Inflammatory macrophage treated with lipopolysaccharide for 4 hours (primary cell): ENCODE results near the gene HOXA6.

Source experiments
- DNase-seq: peaks from one replicate; pipeline ENCODE4 v3.0.0-alpha.2; 2020

HOXA6 gene

DNA sequence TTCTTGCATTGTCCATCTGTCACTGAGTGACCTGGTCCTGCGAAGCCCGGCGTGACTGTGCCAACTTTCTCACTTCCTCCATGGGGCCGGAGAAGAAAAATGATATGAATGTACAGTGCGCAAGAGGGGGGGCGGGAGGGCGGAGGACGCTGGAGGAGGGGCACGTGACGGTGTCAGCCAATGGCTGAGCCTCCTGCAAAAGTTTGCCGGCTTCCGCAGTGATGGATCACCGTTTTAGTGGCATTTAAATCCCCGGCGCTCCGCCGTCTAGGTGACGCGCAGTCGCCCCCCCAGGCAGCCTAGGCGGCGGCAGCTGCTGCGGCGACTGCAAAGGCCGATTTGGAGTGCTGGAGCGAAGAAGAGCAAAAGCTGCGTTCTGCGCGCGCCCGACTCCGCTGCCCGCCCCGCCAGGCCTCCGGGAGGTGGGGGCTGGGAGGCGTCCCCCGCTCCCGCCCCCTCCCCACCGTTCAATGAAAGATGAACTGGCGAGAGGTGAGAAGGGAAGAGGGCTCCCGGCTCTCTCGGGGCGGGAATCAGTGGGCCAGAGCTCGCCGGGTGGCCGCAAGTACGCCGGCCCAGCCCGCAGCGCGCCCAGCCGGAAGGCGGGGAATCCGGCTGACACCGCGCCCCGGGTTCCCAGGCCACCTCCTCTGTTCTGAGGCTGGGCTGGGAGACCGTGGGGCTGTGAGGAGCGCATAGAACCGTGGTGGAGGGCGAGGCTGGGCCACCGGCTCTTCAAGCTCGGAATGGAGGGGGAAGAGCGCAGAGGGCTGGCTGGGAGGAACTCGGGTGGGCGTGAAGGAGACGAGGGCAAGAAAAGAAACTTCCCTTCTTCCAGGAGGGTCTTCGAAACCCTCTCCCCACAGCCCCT lies 51.4 kb downstream of the HOXA6 start, which contains the start of gene HOXA1:
Gene HOXA1, minus strand, starts transcription at position 104 of the 871 bp plus-strand sequence. Its CDS starts 88 bp downstream, at position 16.
- DNase-seq = peak; percentile 92
